Loucy (cell line): ENCODE measurements around the gene ZNF235.

Source experiments
- EZH2phosphoT487 ChIP-seq: fragments of 200-600 bp; IDR thresholded peaks from 2 replicates; pipeline ENCODE4 v1.6.1; 2018; ENCODE audit warnings: antibody characterized with exemption, mild to moderate bottlenecking, moderate library complexity, borderline replicate concordance
- TF ChIP-seq, protein P1 (sequence below): fragments of 200-600 bp; sonication (generic); conservative IDR thresholded peaks from 2 replicates; pipeline ENCODE4 v1.5.1; 2014; ENCODE audit warnings: mild to moderate bottlenecking, antibody characterized with exemption, low read length

DNA sequence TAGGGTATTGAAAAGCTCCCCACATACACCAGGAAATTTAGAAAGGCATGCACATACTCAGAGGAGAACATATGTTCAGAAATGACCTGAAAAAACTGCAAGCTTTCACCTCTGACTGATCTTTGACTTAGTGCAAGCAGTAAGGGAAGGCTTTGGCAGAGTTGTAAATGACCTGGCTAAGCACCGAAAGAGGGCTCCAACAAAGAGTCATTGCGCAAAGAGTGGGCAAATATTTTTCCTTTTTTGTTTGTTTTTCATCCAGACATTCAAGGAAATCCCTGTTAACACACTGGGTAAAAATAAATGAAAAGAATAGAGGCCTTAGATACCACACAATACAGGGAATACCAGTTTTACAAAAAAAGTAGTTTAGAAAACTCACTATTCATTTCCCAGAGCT, 50.3 kb downstream of the ZNF235 start:
- TF ChIP-seq, protein P1, sequence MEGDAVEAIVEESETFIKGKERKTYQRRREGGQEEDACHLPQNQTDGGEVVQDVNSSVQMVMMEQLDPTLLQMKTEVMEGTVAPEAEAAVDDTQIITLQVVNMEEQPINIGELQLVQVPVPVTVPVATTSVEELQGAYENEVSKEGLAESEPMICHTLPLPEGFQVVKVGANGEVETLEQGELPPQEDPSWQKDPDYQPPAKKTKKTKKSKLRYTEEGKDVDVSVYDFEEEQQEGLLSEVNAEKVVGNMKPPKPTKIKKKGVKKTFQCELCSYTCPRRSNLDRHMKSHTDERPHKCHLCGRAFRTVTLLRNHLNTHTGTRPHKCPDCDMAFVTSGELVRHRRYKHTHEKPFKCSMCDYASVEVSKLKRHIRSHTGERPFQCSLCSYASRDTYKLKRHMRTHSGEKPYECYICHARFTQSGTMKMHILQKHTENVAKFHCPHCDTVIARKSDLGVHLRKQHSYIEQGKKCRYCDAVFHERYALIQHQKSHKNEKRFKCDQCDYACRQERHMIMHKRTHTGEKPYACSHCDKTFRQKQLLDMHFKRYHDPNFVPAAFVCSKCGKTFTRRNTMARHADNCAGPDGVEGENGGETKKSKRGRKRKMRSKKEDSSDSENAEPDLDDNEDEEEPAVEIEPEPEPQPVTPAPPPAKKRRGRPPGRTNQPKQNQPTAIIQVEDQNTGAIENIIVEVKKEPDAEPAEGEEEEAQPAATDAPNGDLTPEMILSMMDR = no peak
- TF ChIP-seq EZH2phosphoT487 = no peak
